ENCODE results near the gene EARS2. TPM values are rescaled to one million over a fixed set of nuclear protein-coding genes. Genes with fewer than 3 reads are reported as not detected.

Gene EARS2
- total and polyA plus RNA-seq, 12 donors, result 20.0 to 85.7 (median 33.5) TPM

- 87 to 92% (median 89%) methylated on average over 5 of the region's 5 CpGs for WGBS, 4 donors
- no peak for DNase-seq
- Histone ChIP-seq H3K4me1 (replicated peaks in 1 of 2) (peaks cover 0 to 8% of the 10 kb centered on the region in 2 donors), H3K27ac (no peak overlapping the region), H3K27me3 (no peaks in the 10 kb centered on the region), H3K4me3 (no peak overlapping the region), H3K9me3 (replicated peaks in 1 of 3) (no peaks in the 10 kb centered on the region), H3K36me3 (replicated peaks in 1 of 2) (peaks cover 0 to 52% of the 10 kb centered on the region in 2 donors)
- TF ChIP-seq POLR2A (IDR thresholded peaks at IDR 0.05) (no peak), CTCF (IDR thresholded peaks at IDR 0.05) (no peak)
- intact Hi-C loops (cut with DNase I), result no loop called here
Measured at GRCh38 chr16:23573817-23574216, 16.7 kb upstream of the EARS2 start.

- Histone ChIP-seq H3K4me1 (replicated peaks in 1 of 2) (no peaks in the 10 kb centered on the region), H3K9me3 (replicated peaks in 1 of 3) (no peaks in the 10 kb centered on the region), H3K36me3 (replicated peaks in 1 of 2) (peaks cover 0 to 67% of the 10 kb centered on the region in 2 donors), H3K27ac (no peak overlapping the region), H3K27me3 (no peaks in the 10 kb centered on the region), H3K4me3 (no peak overlapping the region)
- no peak for DNase-seq
- TF ChIP-seq POLR2A (IDR thresholded peaks at IDR 0.05) (no peak), CTCF (IDR thresholded peaks at IDR 0.05) (no peak)
- 93 to 95% (median 93%) methylated on average over 9 of the region's 9 CpGs for WGBS, 4 donors
- intact Hi-C loops (cut with DNase I), result no loop called here
Measured at GRCh38 chr16:23572394-23572793, 15.2 kb upstream of the EARS2 start.

- Histone ChIP-seq H3K9me3 (replicated peaks in 1 of 3) (no peaks in the 10 kb centered on the region), H3K4me3 (no peak overlapping the region), H3K27ac (no peak overlapping the region), H3K4me1 (replicated peaks in 1 of 2) (no peaks in the 10 kb centered on the region), H3K27me3 (no peaks in the 10 kb centered on the region), H3K36me3 (replicated peaks in 1 of 2) (peaks cover 0 to 72% of the 10 kb centered on the region in 2 donors)
- DNase-seq, result no peak
- TF ChIP-seq POLR2A (IDR thresholded peaks at IDR 0.05) (no peak), CTCF (IDR thresholded peaks at IDR 0.05) (no peak)
- WGBS, 4 donors, result 93 to 95% (median 94%) methylated on average over 5 of the region's 5 CpGs
- intact Hi-C loops (cut with DNase I), result no loop called here
Measured at GRCh38 chr16:23571895-23572294, 14.7 kb upstream of the EARS2 start.

- no peaks in the 10 kb centered on the region for H3K9me3 ChIP-seq (replicated peaks in 1 of 3)
- no peaks in the 10 kb centered on the region for H3K4me1 ChIP-seq (replicated peaks in 1 of 2)
- no peak for DNase-seq
- intact Hi-C loops (cut with DNase I), result no loop called here
- no peak overlapping the region for H3K27ac ChIP-seq
- no peak overlapping the region for H3K4me3 ChIP-seq
- no peak for TF ChIP-seq POLR2A (IDR thresholded peaks at IDR 0.05)
- no peak for TF ChIP-seq CTCF (IDR thresholded peaks at IDR 0.05)
- peaks cover 0 to 79% of the 10 kb centered on the region in 2 donors for H3K36me3 ChIP-seq (replicated peaks in 1 of 2)
- WGBS, 4 donors, result 79 to 86% (median 81%) methylated on average over 8 of the region's 8 CpGs
- H3K27me3 ChIP-seq, result no peaks in the 10 kb centered on the region
Measured at GRCh38 chr16:23570992-23571632, 14.0 kb upstream of the EARS2 start.

Data from adrenal gland (tissue), 12 donors.